Sciatic nerve (tissue), 2 donors: ENCODE results near the gene RAB12. TPM values are rescaled to one million over a fixed set of nuclear protein-coding genes. Genes with fewer than 3 reads are reported as not detected.
"Not testable (repeated sequence)": the region's sequence is repeated elsewhere in the genome, so short reads cannot be mapped to it uniquely, and the experiment has no call there.

ENCODE experiments used
- ATAC-seq: fragments of 200-7000 bp; cut with Tn5 transposase; one replicate; pipeline ENCODE4 v1.9.1; 2020; ENCODE audit warnings: mild to moderate bottlenecking, moderate library complexity
- DNase-seq: peaks from one replicate; pipeline ENCODE4 v3.0.0-alpha.2; 2020; ENCODE audit warnings: low spot score
- intact Hi-C: fragments of 100-400 bp; cut with DNase I; formaldehyde crosslinking; loops from one replicate; pipeline ENCODE4 v1.14.2; 2022
- total RNA-seq: library from RNA; stranded (reverse); fragmentation: NEBNext Ultra II Directional; extraction: Animal tissue kit (Norgen Biotek cat#: 25700); gene quantifications from one replicate; pipeline ENCODE4 v1.2.1, GENCODE V29; 2021
- donor health status: DM: no; HTN: no; CAD: no.
- donor health status: DM: no; HTN: no; CAD: no.

Gene RAB12
- total RNA-seq, 1 donor from 2014 or later: 50.2 TPM

GRCh38 chr18:8609659-8610458, 622 bp downstream of the RAB12 start:
- no peak for ATAC-seq
- no peak for DNase-seq

GRCh38 chr18:8610459-8610851, 1.2 kb downstream of the RAB12 start:
- intact Hi-C loops: no loop called here
- no peak for ATAC-seq
- DNase-seq: no peak

More at GRCh38 chr18:8609659-8610458, 622 bp downstream of the RAB12 start:
- intact Hi-C loops: no loop called here

GRCh38 chr18:8611916-8612576, 2.8 kb downstream of the RAB12 start:
- ATAC-seq (no peak), DNase-seq (no peak)
- intact Hi-C loops: no loop called here

GRCh38 chr18:8614875-8615274, 5.6 kb downstream of the RAB12 start:
- ATAC-seq (peak; percentile 31), DNase-seq (no peak)
- intact Hi-C loops: no loop called here

GRCh38 chr18:8615397-8616027, 6.3 kb downstream of the RAB12 start:
- peak; percentile 92 for ATAC-seq
- intact Hi-C loops: no loop called here
- DNase-seq: no peak

GRCh38 chr18:8616028-8616401, 6.8 kb downstream of the RAB12 start:
- DNase-seq: no peak
- ATAC-seq: no peak
- intact Hi-C loops: no loop called here

- DNase-seq (no peak), ATAC-seq (no peak)
- intact Hi-C loops: no loop called here
Observed at GRCh38 chr18:8617907-8618306, 8.7 kb downstream of the RAB12 start.

GRCh38 chr18:8619041-8619440, 9.8 kb downstream of the RAB12 start:
- DNase-seq (no peak), ATAC-seq (no peak)
- intact Hi-C loops: no loop called here

- no peak for DNase-seq
- intact Hi-C loops: no loop called here
- no peak for ATAC-seq
Observed at GRCh38 chr18:8619835-8620577, 10.8 kb downstream of the RAB12 start.

- intact Hi-C loops: no loop called here
- ATAC-seq (no peak), DNase-seq (no peak)
Observed at GRCh38 chr18:8620845-8621244, 11.6 kb downstream of the RAB12 start.

GRCh38 chr18:8622625-8623024, 13.4 kb downstream of the RAB12 start:
- DNase-seq, intact Hi-C loops, ATAC-seq: not testable (repeated sequence)

- peak; percentile 74 for ATAC-seq
- no peak for DNase-seq
- intact Hi-C loops: no loop called here
Observed at GRCh38 chr18:8623549-8624106, 14.4 kb downstream of the RAB12 start.

- DNase-seq (no peak), ATAC-seq (no peak)
- intact Hi-C loops: no loop called here
Observed at GRCh38 chr18:8625461-8626092, 16.3 kb downstream of the RAB12 start.

GRCh38 chr18:8626414-8627106, 17.3 kb downstream of the RAB12 start:
- DNase-seq: no peak
- no peak for ATAC-seq
- intact Hi-C loops: no loop called here

GRCh38 chr18:8627107-8627472, 17.9 kb downstream of the RAB12 start:
- ATAC-seq (no peak), DNase-seq (no peak)
- intact Hi-C loops: no loop called here

- no peak for DNase-seq
- intact Hi-C loops: no loop called here
- ATAC-seq: no peak
Observed at GRCh38 chr18:8627540-8627939, 18.3 kb downstream of the RAB12 start.

- no peak for ATAC-seq
- intact Hi-C loops: no loop called here
- no peak for DNase-seq
Observed at GRCh38 chr18:8629602-8630001, 20.4 kb downstream of the RAB12 start.

- no peak for ATAC-seq
- no peak for DNase-seq
- intact Hi-C loops: no loop called here
Observed at GRCh38 chr18:8630546-8630945, 21.3 kb downstream of the RAB12 start.
